SK-N-SH treated with all-trans-retinoic acid at 6 μM for 48 hours (cell line): ENCODE data around the gene DUSP2.

Experiments used
- ATAC-seq: fragments of 200-7000 bp; cut with Tn5 transposase; 3 replicates; pipeline ENCODE4 v1.9.1; 2020; ENCODE audit warnings: mild to moderate bottlenecking, moderate library complexity
- ARNTL ChIP-seq: fragments of 450-650 bp; formaldehyde crosslinking; IDR thresholded peaks from 2 replicates; pipeline ENCODE4 v1.5.0; 2020; ENCODE audit warnings: low read depth, mild to moderate bottlenecking, moderate library complexity, borderline replicate concordance
- CREB5 ChIP-seq: fragments of 250-450 bp; sonication (Bioruptor Pico); IDR thresholded peaks from 2 replicates; pipeline ENCODE4 v1.5.1; 2020; ENCODE audit warnings: low read depth, mild to moderate bottlenecking, moderate library complexity
- CSDC2 ChIP-seq: fragments of 250-450 bp; sonication (Bioruptor Pico); IDR thresholded peaks from 2 replicates; pipeline ENCODE4 v1.5.0; 2020; ENCODE audit warnings: mild to moderate bottlenecking, moderate library complexity
- CSRNP3 ChIP-seq: fragments of 250-450 bp; sonication (Bioruptor Pico); IDR thresholded peaks from 2 replicates; pipeline ENCODE4 v1.5.1; 2021; ENCODE audit warnings: mild to moderate bottlenecking, moderate library complexity
- ESRRG ChIP-seq: fragments of 250-450 bp; sonication (Bioruptor Pico); IDR thresholded peaks from 2 replicates; pipeline ENCODE4 v1.6.1; 2021; ENCODE audit warnings: mild to moderate bottlenecking
- GLIS3 ChIP-seq: fragments of 250-450 bp; sonication (Bioruptor Pico); IDR thresholded peaks from 2 replicates; pipeline ENCODE4 v1.5.0; 2020; ENCODE audit warnings: mild to moderate bottlenecking, moderate library complexity
- PATZ1 ChIP-seq: fragments of 250-450 bp; sonication (Bioruptor Pico); IDR thresholded peaks from 2 replicates; pipeline ENCODE4 v1.8.0; 2020; ENCODE audit warnings: mild to moderate bottlenecking, moderate library complexity, borderline replicate concordance
- POU6F1 ChIP-seq: fragments of 250-450 bp; sonication (Bioruptor Pico); IDR thresholded peaks from 2 replicates; pipeline ENCODE4 v1.8.0; 2021; ENCODE audit warnings: low read depth, mild to moderate bottlenecking, moderate library complexity, borderline replicate concordance
- PPARA ChIP-seq: fragments of 250-450 bp; sonication (Bioruptor Pico); IDR thresholded peaks from 2 replicates; pipeline ENCODE4 v1.5.0; 2020; ENCODE audit warnings: mild to moderate bottlenecking, borderline replicate concordance
- RARB ChIP-seq: fragments of 250-450 bp; sonication (Bioruptor Pico); IDR thresholded peaks from 2 replicates; pipeline ENCODE4 v1.8.0; 2021; ENCODE audit warnings: mild to moderate bottlenecking, moderate library complexity
- SNAI2 ChIP-seq: fragments of 250-450 bp; sonication (Bioruptor Pico); IDR thresholded peaks from 2 replicates; pipeline ENCODE4 v1.5.0; 2020; ENCODE audit warnings: mild to moderate bottlenecking, moderate library complexity
- TOX ChIP-seq: fragments of 250-450 bp; sonication (Bioruptor Pico); IDR thresholded peaks from 2 replicates; pipeline ENCODE4 v1.8.0; 2021; ENCODE audit warnings: mild to moderate bottlenecking, moderate library complexity, borderline replicate concordance
- TSHZ2 ChIP-seq: fragments of 250-450 bp; sonication (Bioruptor Pico); IDR thresholded peaks from 2 replicates; pipeline ENCODE4 v1.5.0; 2020; ENCODE audit warnings: mild to moderate bottlenecking, moderate library complexity
- ZC3H10 ChIP-seq: fragments of 250-450 bp; sonication (Bioruptor Pico); IDR thresholded peaks from 2 replicates; pipeline ENCODE4 v1.5.1; 2021; ENCODE audit warnings: mild to moderate bottlenecking, moderate library complexity
- ZFP3 ChIP-seq: fragments of 250-450 bp; sonication (Bioruptor Pico); IDR thresholded peaks from 2 replicates; pipeline ENCODE4 v1.5.0; 2020; ENCODE audit warnings: mild to moderate bottlenecking, moderate library complexity
- ZFP30 ChIP-seq: fragments of 450-650 bp; formaldehyde crosslinking; IDR thresholded peaks from 2 replicates; pipeline ENCODE4 v1.5.0; 2022; ENCODE audit warnings: mild to moderate bottlenecking, moderate library complexity
- ZNF565 ChIP-seq: fragments of 450-650 bp; formaldehyde crosslinking; conservative IDR thresholded peaks from 2 replicates; pipeline ENCODE4 v1.5.0; 2020; ENCODE audit warnings: low read depth, mild to moderate bottlenecking, moderate library complexity
- ZNF70 ChIP-seq: fragments of 450-650 bp; formaldehyde crosslinking; IDR thresholded peaks from 2 replicates; pipeline ENCODE4 v1.5.0; 2020; ENCODE audit warnings: mild to moderate bottlenecking, moderate library complexity
- ZNF8 ChIP-seq: fragments of 450-650 bp; formaldehyde crosslinking; IDR thresholded peaks from 2 replicates; pipeline ENCODE4 v1.5.0; 2020; ENCODE audit warnings: mild to moderate bottlenecking, moderate library complexity

DUSP2 gene

GRCh38 chr2:96138179-96139145 lies 6.8 kb downstream of the DUSP2 start, which contains the start of gene ASTL:
Gene ASTL, minus strand, starts transcription at chr2:96138502. Its CDS starts 66 bp downstream, at chr2:96138436.
- ATAC-seq, result peak; percentile 84
- TF ChIP-seq TSHZ2 (CRISPR knock-in tag) (no peak), PPARA (CRISPR knock-in tag) (no peak), ZC3H10 (CRISPR knock-in tag) (no peak), RARB (CRISPR knock-in tag) (no peak), ZNF8 (CRISPR knock-in tag) (no peak), SNAI2 (CRISPR knock-in tag) (no peak), ZNF70 (no peak), POU6F1 (CRISPR knock-in tag) (no peak), ZFP30 (CRISPR knock-in tag) (no peak), TOX (CRISPR knock-in tag) (no peak), PATZ1 (CRISPR knock-in tag) (no peak), ZFP3 (CRISPR knock-in tag) (no peak), ESRRG (no peak), ARNTL (CRISPR knock-in tag) (no peak), CSDC2 (CRISPR knock-in tag) (no peak), ZNF565 (no peak)

- no peak for ATAC-seq
- TF ChIP-seq CREB5 (CRISPR knock-in tag) (no peak), GLIS3 (CRISPR knock-in tag) (no peak)
Measured at GRCh38 chr2:96137321-96138178, 7.7 kb downstream of the DUSP2 start.

- ATAC-seq, result no peak
- TF ChIP-seq ZFP3 (CRISPR knock-in tag) (no peak), CSRNP3 (CRISPR knock-in tag) (no peak), CREB5 (CRISPR knock-in tag) (no peak), GLIS3 (CRISPR knock-in tag) (no peak), ESRRG (no peak), CSDC2 (CRISPR knock-in tag) (no peak), POU6F1 (CRISPR knock-in tag) (no peak), ZC3H10 (CRISPR knock-in tag) (no peak)
Measured at GRCh38 chr2:96136129-96136720, 9.0 kb downstream of the DUSP2 start.
